Psoas muscle (tissue), 8 donors: Measurements from ENCODE around the gene SMYD3. TPM values are rescaled to one million over a fixed set of nuclear protein-coding genes. Genes with fewer than 3 reads are reported as not detected.

ENCODE experiments used
- ATAC-seq, 4 donors: fragments of 200-7000 bp; cut with Tn5 transposase; one replicate each; pipeline ENCODE4 v1.9.1; 2020; ENCODE audit warnings: moderate library complexity in 3 of 4, mild to moderate bottlenecking in 2 of 4
- DNase-seq, 2 donors: peaks; one replicate each; pipeline ENCODE4 v3.0.0-alpha.2; 2020
- H3K27ac ChIP-seq: fragments of 200-600 bp; one replicate; pipeline ENCODE4 v1.8.0; 2022
- H3K27me3 ChIP-seq, 3 donors: fragments of 200-600 bp in 1 of 3; one replicate each; pipeline versions ENCODE4 v1.6.1 to v1.8.0; 2013 to 2022; ENCODE audit warnings: low read length in 2 of 3, mild to moderate bottlenecking in 2 of 3, moderate library complexity in 1 of 3; ENCODE audit not compliant: insufficient read depth in 3 of 3
- H3K36me3 ChIP-seq, 2 donors: fragments of 200-600 bp in 1 of 2; one replicate each; pipeline versions ENCODE4 v1.6.1 to v1.8.0; 2013 to 2022; ENCODE audit warnings: low read depth in 1 of 2, mild to moderate bottlenecking in 1 of 2, moderate library complexity in 1 of 2; ENCODE audit not compliant: insufficient read depth in 1 of 2
- H3K4me1 ChIP-seq: fragments of 200-600 bp; one replicate; pipeline ENCODE4 v1.8.0; 2022
- H3K4me3 ChIP-seq: fragments of 200-600 bp; one replicate; pipeline ENCODE4 v1.8.0; 2022; ENCODE audit warnings: mild to moderate bottlenecking
- H3K9me3 ChIP-seq: fragments of 200-600 bp; one replicate; pipeline ENCODE4 v1.8.0; 2022
- CTCF ChIP-seq: fragments of 200-600 bp; IDR thresholded peaks from one replicate; pipeline ENCODE4 v1.8.0; 2022; ENCODE audit warnings: antibody characterized with exemption
- WGBS, 3 donors: extraction: QIAGEN DNeasy Blood & Tissue Kit; methylation state at CpG; one replicate each; pipeline versions ENCODE4 v1.1.6 to v1.1.7; 2013; 5-methylcytosine and 5-hydroxymethylcytosine counted together
- intact Hi-C, 2 donors: fragments of 100-400 bp; cut with DNase I; formaldehyde crosslinking; loops; one replicate each; pipeline versions ENCODE4 v1.11.0 to v1.14.2; 2022
- polyA plus RNA-seq, 3 donors: library from polyadenylated mRNA; stranded (reverse); fragments of 200-250 nt; gene quantifications; one replicate each; pipeline ENCODE4 v1.2.3, GENCODE V29; 2013
- total RNA-seq, 4 donors: library from RNA; stranded (reverse); fragmentation: NEBNext Ultra II Directional in 2 of 4; extraction: Animal tissue kit (Norgen Biotek cat#: 25700) in 2 of 4; gene quantifications; one replicate each; pipeline versions ENCODE4 v1.2.1 to v1.2.4, GENCODE V29; 2021 to 2023
- donor health status: healthy with polysubstance abuse.
- donor health status: DM: no; HTN: no; CAD: no; lungs with moderate emphysema.
- donor health status: Bipolar disorder and iron deficiency.
- donor health status: healthy.
- donor health status: DM: yes; HTN: yes; CAD: no.
- donor health status: DM: no; HTN: no; CAD: no.
- donor health status: DM: no; HTN: no; CAD: no.
- donor health status: DM: yes; HTN: yes; CAD: no.

Gene SMYD3
- total and polyA plus RNA-seq, 7 donors, result 2.9 to 6.4 (median 4.9) TPM

- ATAC-seq (no peak), DNase-seq (no peak)
- Histone ChIP-seq H3K27ac (no peak overlapping the region), H3K27me3 (no peaks in the 10 kb centered on the region), H3K4me1 (no peaks in the 10 kb centered on the region), H3K9me3 (no peaks in the 10 kb centered on the region), H3K36me3 (no peaks in the 10 kb centered on the region), H3K4me3 (no peak overlapping the region)
- intact Hi-C loops, result no loop called here
- TF ChIP-seq CTCF, result no peak
- 94 to 97% (median 96%) methylated on average over 8 of the region's 8 CpGs for WGBS, 3 donors
Measured at GRCh38 chr1:246220495-246221065, 286.5 kb downstream of the SMYD3 start.

- Histone ChIP-seq H3K36me3 (no peaks in the 10 kb centered on the region), H3K27ac (no peak overlapping the region), H3K27me3 (no peaks in the 10 kb centered on the region), H3K4me3 (no peak overlapping the region), H3K4me1 (no peaks in the 10 kb centered on the region), H3K9me3 (no peaks in the 10 kb centered on the region)
- ATAC-seq (no peak), DNase-seq (no peak)
- intact Hi-C loops, result no loop called here
- 63 to 67% (median 66%) methylated on average over 11 of the region's 11 CpGs for WGBS, 3 donors
- TF ChIP-seq CTCF, result no peak
Measured at GRCh38 chr1:246219508-246220030, 287.5 kb downstream of the SMYD3 start.

- Histone ChIP-seq H3K36me3 (no peaks in the 10 kb centered on the region), H3K27me3 (no peaks in the 10 kb centered on the region), H3K4me1 (no peaks in the 10 kb centered on the region), H3K9me3 (no peaks in the 10 kb centered on the region), H3K27ac (no peak overlapping the region), H3K4me3 (no peak overlapping the region)
- DNase-seq (no peak), ATAC-seq (no peak)
- 56 to 60% (median 57%) methylated on average over 2 of the region's 2 CpGs for WGBS, 3 donors
- no peak for TF ChIP-seq CTCF
- intact Hi-C loops, result no loop called here
Measured at GRCh38 chr1:246218686-246219085, 288.4 kb downstream of the SMYD3 start.

DNA sequence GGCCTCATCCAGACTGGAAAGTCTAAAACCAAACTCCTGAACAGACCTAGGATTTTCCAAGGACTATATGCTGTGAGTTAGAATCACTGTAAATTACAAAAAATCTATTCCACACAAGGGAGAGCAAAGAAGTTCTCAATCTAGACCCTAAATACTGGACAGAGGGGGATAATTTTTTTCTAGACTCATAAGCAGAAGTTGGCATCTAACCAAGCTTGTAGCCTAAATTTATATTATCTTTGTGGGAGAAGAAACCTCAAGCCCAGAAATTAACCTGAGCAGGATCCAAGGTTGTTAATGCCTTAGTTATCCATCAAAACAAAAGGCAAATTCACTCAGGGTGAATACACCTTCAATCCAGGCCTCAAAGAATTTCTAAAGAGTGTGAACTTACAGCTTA is 290.2 kb downstream of the SMYD3 start:
- Histone ChIP-seq H3K9me3 (no peaks in the 10 kb centered on the region), H3K4me1 (no peaks in the 10 kb centered on the region), H3K4me3 (no peak overlapping the region), H3K27ac (no peak overlapping the region), H3K36me3 (no peaks in the 10 kb centered on the region), H3K27me3 (no peaks in the 10 kb centered on the region)
- TF ChIP-seq CTCF, result no peak
- DNase-seq (no peak), ATAC-seq (no peak)
- intact Hi-C loops, result no loop called here

DNA sequence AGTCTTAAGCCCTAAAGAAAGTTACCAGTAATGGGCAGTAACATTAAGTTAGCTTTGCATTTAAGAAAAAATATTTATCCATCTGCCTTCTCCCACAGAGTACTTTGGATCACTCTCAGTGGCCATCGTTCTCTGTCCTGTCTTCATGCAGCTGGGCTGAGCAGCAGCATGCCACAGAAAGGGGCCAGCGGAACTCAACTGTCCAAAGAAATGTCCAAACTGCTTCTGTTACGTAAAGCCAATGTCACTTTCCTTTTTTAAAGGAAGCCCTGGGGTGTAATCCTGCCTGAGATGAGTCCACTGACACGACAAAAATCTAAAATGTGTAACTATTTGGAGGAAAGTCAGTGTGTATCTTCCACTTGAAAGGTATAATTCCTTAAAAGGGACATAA is 291.6 kb downstream of the SMYD3 start:
- H3K27ac ChIP-seq, result no peak overlapping the region
- 89 to 90% (median 89%) methylated on average over 4 of the region's 4 CpGs for WGBS, 3 donors
- no peaks in the 10 kb centered on the region for H3K9me3 ChIP-seq
- intact Hi-C loops, result no loop called here
- no peak overlapping the region for H3K4me3 ChIP-seq
- no peaks in the 10 kb centered on the region for H3K4me1 ChIP-seq
- no peaks in the 10 kb centered on the region for H3K27me3 ChIP-seq
- H3K36me3 ChIP-seq, result no peaks in the 10 kb centered on the region
- TF ChIP-seq CTCF, result no peak
- ATAC-seq (no peak), DNase-seq (no peak)
